ENCODE data around the gene LINC01488. TPM values are rescaled to one million over a fixed set of nuclear protein-coding genes. Genes with fewer than 3 reads are reported as not detected.

LINC01488 gene
- total RNA-seq, 1 experiment from 2014 or later: not detected

- Histone ChIP-seq H3K9me3 (no peaks in the 10 kb centered on the region), H3K27me3 (no peaks in the 10 kb centered on the region), H3K36me3 (no peaks in the 10 kb centered on the region), H3K4me3 (no peak overlapping the region)
- DNase-seq: no peak
Observed at GRCh38 chr11:69493931-69494821, 12.7 kb downstream of the LINC01488 start.

- Histone ChIP-seq H3K27me3 (no peaks in the 10 kb centered on the region), H3K9me3 (no peaks in the 10 kb centered on the region), H3K36me3 (no peaks in the 10 kb centered on the region), H3K4me3 (no peak overlapping the region)
- no peak for DNase-seq
Observed at GRCh38 chr11:69494851-69495250, 13.4 kb downstream of the LINC01488 start.

- H3K4me3 ChIP-seq: no peak overlapping the region
- H3K36me3 ChIP-seq: no peaks in the 10 kb centered on the region
- no peaks in the 10 kb centered on the region for H3K9me3 ChIP-seq
- DNase-seq: no peak
- H3K27me3 ChIP-seq: no peaks in the 10 kb centered on the region
Observed at GRCh38 chr11:69495441-69496201, 14.2 kb downstream of the LINC01488 start.

DNA sequence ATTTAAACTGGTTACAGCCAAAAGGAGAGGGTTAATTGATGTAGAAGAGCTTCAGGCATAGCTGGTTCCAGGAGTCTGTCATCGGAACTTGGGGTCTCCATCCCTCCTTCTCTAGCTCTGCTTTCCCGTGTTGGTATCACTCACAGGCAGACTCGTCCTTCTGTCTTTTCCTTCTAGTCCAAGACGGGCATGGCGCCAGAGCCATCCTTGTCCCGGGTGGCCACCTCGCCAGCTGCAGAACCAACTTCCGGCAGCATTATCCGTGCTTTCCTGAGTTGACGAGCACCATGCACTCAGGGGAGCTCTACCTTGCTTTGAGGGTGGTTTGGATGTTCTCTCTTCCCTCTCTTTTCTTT is 14.7 kb downstream of the LINC01488 start:
- Histone ChIP-seq H3K36me3 (no peaks in the 10 kb centered on the region), H3K4me3 (no peak overlapping the region), H3K9me3 (no peaks in the 10 kb centered on the region), H3K27me3 (no peaks in the 10 kb centered on the region)
- no peak for DNase-seq

- no peaks in the 10 kb centered on the region for H3K36me3 ChIP-seq
- no peak overlapping the region for H3K4me3 ChIP-seq
- DNase-seq: no peak
- no peaks in the 10 kb centered on the region for H3K27me3 ChIP-seq
- no peaks in the 10 kb centered on the region for H3K9me3 ChIP-seq
Observed at GRCh38 chr11:69496631-69497220, 15.3 kb downstream of the LINC01488 start.

GRCh38 chr11:69497221-69497787 is 15.8 kb downstream of the LINC01488 start:
- peak; percentile 98 for DNase-seq
- no peaks in the 10 kb centered on the region for H3K27me3 ChIP-seq
- no peak overlapping the region for H3K4me3 ChIP-seq
- no peaks in the 10 kb centered on the region for H3K36me3 ChIP-seq
- H3K9me3 ChIP-seq: no peaks in the 10 kb centered on the region

GRCh38 chr11:69498614-69499175 is 17.2 kb downstream of the LINC01488 start:
- H3K36me3 ChIP-seq: no peaks in the 10 kb centered on the region

DNA sequence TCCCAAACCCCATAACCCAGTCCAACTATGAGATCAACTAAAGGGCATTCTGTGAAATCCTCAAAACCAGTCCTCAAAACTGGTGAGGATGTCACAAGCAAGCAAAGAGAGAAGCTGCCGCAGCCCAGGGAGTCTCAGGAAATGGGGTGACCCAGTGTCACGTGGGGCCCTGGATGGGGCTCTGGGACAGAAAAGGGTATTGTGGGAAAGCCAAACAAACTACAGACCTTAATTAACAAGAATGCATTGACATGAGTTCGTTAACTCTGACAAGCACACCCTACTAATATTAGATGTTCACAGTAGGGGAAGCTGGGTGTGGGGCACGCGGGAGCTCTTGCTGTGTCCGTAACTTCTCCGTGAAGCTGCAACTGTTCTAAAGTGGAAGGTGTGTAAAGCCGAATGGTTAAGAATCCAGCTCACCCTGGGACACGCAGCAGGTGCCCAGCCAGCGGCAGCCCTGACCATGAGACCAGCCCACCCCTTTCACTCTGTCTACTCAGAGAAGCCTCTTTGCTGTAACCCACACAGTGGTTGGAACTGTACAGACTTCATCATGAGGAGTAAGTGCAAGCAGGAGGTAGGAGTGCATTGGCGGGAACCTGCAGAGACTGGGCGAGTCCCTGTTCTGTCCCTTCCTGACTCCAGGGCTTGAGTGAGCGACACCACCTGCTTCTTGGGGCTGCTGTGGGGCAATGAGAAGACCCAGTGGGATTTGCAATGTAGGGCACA is 17.9 kb downstream of the LINC01488 start:
- Histone ChIP-seq H3K36me3 (no peaks in the 10 kb centered on the region), H3K9me3 (no peaks in the 10 kb centered on the region), H3K4me3 (no peak overlapping the region), H3K27me3 (no peaks in the 10 kb centered on the region)
- no peak for DNase-seq

More at GRCh38 chr11:69498614-69499175, 17.2 kb downstream of the LINC01488 start:
- Histone ChIP-seq H3K4me3 (no peak overlapping the region), H3K9me3 (no peaks in the 10 kb centered on the region), H3K27me3 (no peaks in the 10 kb centered on the region)
- DNase-seq: no peak

GRCh38 chr11:69499918-69500284 is 18.4 kb downstream of the LINC01488 start:
- no peak overlapping the region for H3K4me3 ChIP-seq
- no peak for DNase-seq

DNA sequence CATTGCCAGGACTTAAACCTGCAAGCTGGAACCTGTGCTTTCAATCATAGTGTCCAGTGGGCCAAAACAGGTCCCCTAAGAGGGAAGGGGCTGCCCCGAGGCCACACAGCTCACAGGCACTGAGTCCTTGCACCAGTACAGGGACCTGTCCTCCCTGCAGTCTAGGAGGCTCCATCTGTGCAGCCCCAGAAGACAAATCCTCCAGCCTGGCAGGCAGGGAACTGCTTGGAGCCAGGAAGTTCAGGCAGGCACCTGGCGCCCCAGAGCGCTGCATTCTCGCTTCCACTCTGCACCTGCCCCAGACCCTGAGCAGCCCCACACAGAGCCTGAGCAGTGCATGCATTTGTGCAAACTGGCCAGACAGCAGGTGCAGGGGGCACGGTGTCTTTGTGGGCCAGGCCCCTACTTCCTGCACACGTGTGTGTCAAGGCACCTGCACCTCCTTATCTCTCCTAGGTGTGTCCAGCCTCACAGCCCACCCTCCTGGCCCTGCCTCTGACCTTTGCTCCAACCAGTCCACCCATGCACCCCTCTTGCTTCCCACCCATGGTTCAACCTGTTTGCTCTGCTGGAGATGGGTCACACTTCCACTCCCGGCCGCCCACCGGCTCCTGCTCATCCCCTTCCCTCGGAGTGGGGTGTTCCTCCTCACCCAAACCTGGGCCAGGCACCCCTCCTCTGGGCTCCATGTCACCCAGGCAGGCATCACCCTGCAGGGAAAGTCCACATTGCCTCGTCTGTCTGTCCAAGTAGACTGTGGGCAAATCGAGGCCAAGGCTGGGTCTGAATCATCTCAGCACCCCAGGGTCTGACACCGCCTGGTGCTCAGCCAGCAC is 19.0 kb downstream of the LINC01488 start:
- DNase-seq: peak; percentile 22
- Histone ChIP-seq H3K27me3 (no peaks in the 10 kb centered on the region), H3K36me3 (no peaks in the 10 kb centered on the region), H3K4me3 (no peak overlapping the region), H3K9me3 (no peaks in the 10 kb centered on the region)

More at GRCh38 chr11:69499918-69500284, 18.4 kb downstream of the LINC01488 start:
- no peaks in the 10 kb centered on the region for H3K27me3 ChIP-seq
- no peaks in the 10 kb centered on the region for H3K9me3 ChIP-seq
- no peaks in the 10 kb centered on the region for H3K36me3 ChIP-seq

- no peak for DNase-seq
- Histone ChIP-seq H3K4me3 (no peak overlapping the region), H3K9me3 (no peaks in the 10 kb centered on the region), H3K27me3 (no peaks in the 10 kb centered on the region), H3K36me3 (no peaks in the 10 kb centered on the region)
Observed at GRCh38 chr11:69501121-69501489, 19.6 kb downstream of the LINC01488 start.

- no peaks in the 10 kb centered on the region for H3K36me3 ChIP-seq
- H3K27me3 ChIP-seq: no peaks in the 10 kb centered on the region
- no peak overlapping the region for H3K4me3 ChIP-seq
- no peak for DNase-seq
- no peaks in the 10 kb centered on the region for H3K9me3 ChIP-seq
Observed at GRCh38 chr11:69501891-69502860, 20.7 kb downstream of the LINC01488 start.

GRCh38 chr11:69504127-69504526 is 22.7 kb downstream of the LINC01488 start:
- no peaks in the 10 kb centered on the region for H3K9me3 ChIP-seq
- no peaks in the 10 kb centered on the region for H3K27me3 ChIP-seq
- H3K36me3 ChIP-seq: no peaks in the 10 kb centered on the region
- DNase-seq: no peak
- H3K4me3 ChIP-seq: no peak overlapping the region

GRCh38 chr11:69504576-69505335 is 23.3 kb downstream of the LINC01488 start:
- H3K9me3 ChIP-seq: no peaks in the 10 kb centered on the region
- no peaks in the 10 kb centered on the region for H3K36me3 ChIP-seq
- H3K4me3 ChIP-seq: no peak overlapping the region
- no peak for DNase-seq
- no peaks in the 10 kb centered on the region for H3K27me3 ChIP-seq
